Endothelial cell (in vitro differentiated cells): ENCODE data around the gene ZBTB1. TPM values are rescaled to one million over a fixed set of nuclear protein-coding genes. Genes with fewer than 3 reads are reported as not detected.

ENCODE experiments used
- DNase-seq: peaks from one replicate; pipeline ENCODE4 v3.0.0; 2021; ENCODE audit warnings: low spot score
- H3K27ac Mint-ChIP-seq: one replicate; pipeline ENCODE4 v1.8.0; 2021; ENCODE audit warnings: mixed read lengths, inconsistent platforms; ENCODE audit not compliant: unreplicated experiment
- H3K27me3 Mint-ChIP-seq: one replicate; pipeline ENCODE4 v1.8.0; 2021; ENCODE audit warnings: mild to moderate bottlenecking, moderate library complexity, mixed read lengths, inconsistent platforms; ENCODE audit not compliant: unreplicated experiment
- H3K36me3 Mint-ChIP-seq: one replicate; pipeline ENCODE4 v1.8.0; 2021; ENCODE audit warnings: mild to moderate bottlenecking, low read depth, mixed read lengths, inconsistent platforms; ENCODE audit not compliant: unreplicated experiment
- H3K4me1 Mint-ChIP-seq: one replicate; pipeline ENCODE4 v1.8.0; 2021; ENCODE audit warnings: mild to moderate bottlenecking, mixed read lengths, inconsistent platforms; ENCODE audit not compliant: unreplicated experiment
- H3K4me3 Mint-ChIP-seq: one replicate; pipeline ENCODE4 v1.8.0; 2021; ENCODE audit warnings: mild to moderate bottlenecking, mixed read lengths, inconsistent platforms; ENCODE audit not compliant: unreplicated experiment
- H3K9me3 Mint-ChIP-seq: one replicate; pipeline ENCODE4 v1.8.0; 2021; ENCODE audit warnings: mixed read lengths, inconsistent platforms; ENCODE audit not compliant: unreplicated experiment
- CTCF ChIP-seq: fragments of 200-600 bp; sonication (generic); IDR thresholded peaks from one replicate; pipeline ENCODE4 v1.5.0; 2021; ENCODE audit warnings: antibody characterized with exemption; ENCODE audit not compliant: unreplicated experiment
- total RNA-seq: library from RNA; stranded (reverse); fragmentation: NEBNext Ultra II Directional; extraction: Animal tissue kit (Norgen Biotek cat#: 25700); gene quantifications from one replicate; pipeline ENCODE4 v1.2.1, GENCODE V29; 2021; ENCODE audit not compliant: unreplicated experiment

ZBTB1 gene
- total RNA-seq, 1 donor from 2014 or later = 57.8 TPM

DNA sequence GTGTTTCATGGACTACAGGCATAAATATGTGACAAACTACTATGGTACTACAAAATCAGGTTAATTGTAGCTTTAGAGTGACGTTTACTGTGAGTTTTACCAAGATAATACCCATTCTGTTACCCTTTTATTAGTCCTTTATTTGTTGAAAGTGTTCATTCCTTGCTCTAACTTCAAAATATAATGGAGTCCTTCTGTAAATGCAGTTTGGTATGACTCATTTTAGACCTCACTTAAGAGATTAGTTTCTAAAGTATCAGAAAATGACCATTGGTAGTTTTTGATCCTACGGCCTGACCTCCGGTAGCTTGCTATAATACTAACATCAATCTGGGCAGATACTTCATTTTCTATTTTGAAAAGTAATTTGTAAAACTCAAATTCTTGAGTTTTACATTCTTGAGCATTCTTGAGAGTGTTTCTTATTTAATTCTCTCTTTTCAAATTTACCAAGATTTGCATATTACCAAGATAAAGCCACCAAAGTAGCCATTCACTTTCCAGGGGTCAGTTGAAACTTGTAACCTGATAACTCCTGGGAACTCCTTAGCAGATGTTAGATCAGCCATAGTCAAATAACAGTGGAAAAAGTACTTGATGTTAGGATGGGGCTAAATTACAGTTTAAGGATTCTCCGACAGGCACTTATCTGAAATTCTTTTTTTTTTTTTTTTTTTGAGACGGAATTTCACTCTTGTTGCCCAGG lies 40.2 kb downstream of the ZBTB1 start:
- no peak for DNase-seq
- H3K36me3 Mint-ChIP-seq = peaks cover 5% of the 10 kb centered on the region
- no peak overlapping the region for H3K27ac Mint-ChIP-seq
- H3K9me3 Mint-ChIP-seq = peaks cover 10% of the 10 kb centered on the region
- peaks cover 4% of the 10 kb centered on the region for H3K27me3 Mint-ChIP-seq
- TF ChIP-seq CTCF = no peak
- peaks cover 8% of the 10 kb centered on the region for H3K4me1 Mint-ChIP-seq
- H3K4me3 Mint-ChIP-seq = no peak overlapping the region

DNA sequence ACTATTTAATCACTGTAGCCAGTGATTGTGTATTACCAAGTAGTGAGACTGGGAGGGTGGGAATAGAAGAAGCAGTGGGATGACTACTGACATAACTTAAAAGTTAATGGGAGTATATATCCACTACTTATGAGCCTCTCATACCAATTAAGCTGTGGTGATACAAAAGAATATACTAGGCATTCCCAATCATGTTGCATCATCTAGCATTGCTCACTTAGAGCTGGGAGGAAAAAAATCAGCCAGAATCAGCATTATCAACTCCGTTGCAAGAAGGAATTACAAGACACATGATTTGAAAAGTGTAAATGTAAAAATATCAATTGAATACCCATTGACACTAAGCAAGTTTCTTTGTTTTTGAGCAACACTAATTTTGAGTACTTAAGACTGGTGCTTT lies 44.4 kb downstream of the ZBTB1 start:
- Mint-ChIP-seq H3K4me3 (peak overlapping the region; percentile 38), H3K27ac (no peak overlapping the region), H3K9me3 (no peaks in the 10 kb centered on the region), H3K4me1 (peaks cover 20% of the 10 kb centered on the region), H3K27me3 (peaks cover 2% of the 10 kb centered on the region), H3K36me3 (no peaks in the 10 kb centered on the region)
- no peak for TF ChIP-seq CTCF
- no peak for DNase-seq

GRCh38 chr14:64549791-64550620 lies 45.4 kb downstream of the ZBTB1 start, which contains the start of gene PPP1R36:
TSS of gene PPP1R36 (plus strand) at chr14:64549961. CDS start at chr14:64549998, 37 bp downstream.
- Mint-ChIP-seq H3K9me3 (no peaks in the 10 kb centered on the region), H3K4me3 (peak within 1 kb of the TSS; percentile 38), H3K4me1 (peaks cover 18% of the 10 kb centered on the region), H3K36me3 (no peaks in the 10 kb centered on the region), H3K27me3 (peaks cover 2% of the 10 kb centered on the region), H3K27ac (no peak within 1 kb of the TSS)
- DNase-seq = peak; percentile 33
- no peak for TF ChIP-seq CTCF

- DNase-seq = no peak
- Mint-ChIP-seq H3K4me3 (peak overlapping the region; percentile 10), H3K36me3 (no peaks in the 10 kb centered on the region), H3K4me1 (peaks cover 18% of the 10 kb centered on the region), H3K9me3 (no peaks in the 10 kb centered on the region), H3K27me3 (peaks cover 2% of the 10 kb centered on the region), H3K27ac (no peak overlapping the region)
- no peak for TF ChIP-seq CTCF
Measured at GRCh38 chr14:64550621-64551333, 46.2 kb downstream of the ZBTB1 start.
